Measurements from ENCODE around the gene VWA3B.

- no peak for TF ChIP-seq CTCF (optimal IDR thresholded peaks at IDR 0.05 in 1 of 3, IDR thresholded peaks at IDR 0.05 in 1 of 3, conservative IDR thresholded peaks at IDR 0.05 in 1 of 3; ENCODE audit: extremely low read depth in 1 of 3, insufficient read depth in 2 of 3, low read length in 3 of 3)
- TF ChIP-seq EZH2 (IDR thresholded peaks at IDR 0.05; ENCODE audit: low read length), result no peak
Observed at GRCh38 chr2:98233941-98234340, 147.0 kb downstream of the VWA3B start.

All from keratinocyte (primary cell).